Stimulated activated CD8-positive, alpha-beta memory T cell treated with anti-CD3 and anti-CD28 coated beads, Interleukin-4, amount 100 ng/mL, for 24 hours (primary cell): ENCODE results near the gene TBC1D22A.
"Not testable (repeated sequence)": the region's sequence is repeated elsewhere in the genome, so short reads cannot be mapped to it uniquely, and the experiment has no call there.

Source experiments
- DNase-seq: peaks from one replicate; pipeline ENCODE4 v3.0.0-alpha.2; 2020; ENCODE audit warnings: low read depth

The TBC1D22A gene

GRCh38 chr22:47124451-47124881 is 362.0 kb downstream of the TBC1D22A start:
- no peak for DNase-seq

GRCh38 chr22:47124961-47125360 is 362.5 kb downstream of the TBC1D22A start:
- DNase-seq = no peak

- DNase-seq = no peak
These were observed 363.2 kb downstream of the TBC1D22A start for GRCh38 chr22:47125603-47126002.

GRCh38 chr22:47126344-47126811 is 363.9 kb downstream of the TBC1D22A start:
- DNase-seq = no peak

GRCh38 chr22:47127441-47127871 is 365.0 kb downstream of the TBC1D22A start:
- no peak for DNase-seq

GRCh38 chr22:47128216-47128615 is 365.8 kb downstream of the TBC1D22A start:
- no peak for DNase-seq

GRCh38 chr22:47128622-47129215 is 366.3 kb downstream of the TBC1D22A start:
- no peak for DNase-seq

GRCh38 chr22:47129902-47130635 is 367.6 kb downstream of the TBC1D22A start:
- no peak for DNase-seq

- DNase-seq = no peak
These were observed 368.6 kb downstream of the TBC1D22A start for GRCh38 chr22:47130883-47131631.

- no peak for DNase-seq
These were observed 369.4 kb downstream of the TBC1D22A start for GRCh38 chr22:47131632-47132427.

- no peak for DNase-seq
These were observed 370.0 kb downstream of the TBC1D22A start for GRCh38 chr22:47132428-47132825.

GRCh38 chr22:47133061-47133969 is 370.9 kb downstream of the TBC1D22A start:
- no peak for DNase-seq

- DNase-seq = no peak
These were observed 371.8 kb downstream of the TBC1D22A start for GRCh38 chr22:47134222-47134621.

GRCh38 chr22:47135338-47135737 is 372.9 kb downstream of the TBC1D22A start:
- no peak for DNase-seq

GRCh38 chr22:47136050-47136449 is 373.6 kb downstream of the TBC1D22A start:
- no peak for DNase-seq

GRCh38 chr22:47136671-47137070 is 374.2 kb downstream of the TBC1D22A start:
- DNase-seq = no peak

GRCh38 chr22:47139013-47139789 is 376.8 kb downstream of the TBC1D22A start:
- no peak for DNase-seq

- DNase-seq = no peak
These were observed 377.3 kb downstream of the TBC1D22A start for GRCh38 chr22:47139790-47140119.

- DNase-seq = not testable (repeated sequence)
These were observed 378.5 kb downstream of the TBC1D22A start for GRCh38 chr22:47140975-47141374.

GRCh38 chr22:47142427-47143046 is 380.1 kb downstream of the TBC1D22A start:
- DNase-seq = no peak
